Spleen (tissue), 7 donors: ENCODE measurements around the gene ADAMTS17.

Experiments used
- CTCF ChIP-seq, 11 experiments: fragments of 200-600 bp in 7 of 11; fragments of 450-650 bp in 4 of 11; sonication (generic) in 4 of 11; IDR thresholded peaks in 8 of 11; conservative IDR thresholded peaks in 3 of 11; 1 replicate in 7 of 11; 2 replicates in 4 of 11; pipeline versions ENCODE4 v1.4.0 to v1.8.0; 2016 to 2021; ENCODE audit warnings: antibody characterized with exemption in 11 of 11, inconsistent platforms in 4 of 11, mild to moderate bottlenecking in 1 of 11
- POLR2AphosphoS5 ChIP-seq, 3 donors: sonication (generic); formaldehyde crosslinking; IDR thresholded peaks; one replicate each; pipeline ENCODE4 v1.5.1; 2017; ENCODE audit warnings: antibody characterized with exemption in 3 of 3
- donor health status: DM: no; HTN: no; CAD: no; lungs with moderate emphysema.
- donor health status: DM: no; HTN: no; CAD: no.
- donor health status: DM: no; HTN: no; CAD: no.

DNA sequence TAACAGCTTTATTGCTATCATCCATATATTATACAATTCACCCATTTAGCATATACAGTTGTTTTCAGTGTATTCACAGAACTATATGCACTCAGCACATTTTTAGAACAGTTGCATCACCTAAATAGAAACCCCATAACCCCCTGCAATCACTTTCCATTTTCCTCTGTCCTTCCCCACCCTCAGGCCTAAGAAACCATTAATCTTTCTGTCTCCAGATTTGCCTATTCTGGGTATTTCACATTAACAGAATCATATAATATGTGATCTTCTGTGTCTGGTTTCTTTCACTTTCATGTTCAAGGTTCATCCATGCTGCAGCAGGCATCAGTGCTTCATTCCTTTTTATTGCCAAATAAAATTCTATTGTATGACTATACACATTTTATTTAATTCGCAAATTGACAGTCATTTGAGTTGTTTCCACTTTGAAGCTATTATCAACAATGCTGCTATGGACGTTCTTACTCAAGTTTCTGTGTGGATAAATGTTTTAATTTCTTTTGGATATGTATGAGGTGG is 39.8 kb downstream of the ADAMTS17 start:
- no peak for TF ChIP-seq CTCF (IDR thresholded peaks at IDR 0.05 in 8 of 11, conservative IDR thresholded peaks at IDR 0.05 in 3 of 11)
- TF ChIP-seq POLR2AphosphoS5 (IDR thresholded peaks at IDR 0.05), result no peak
